IPS-15b (cell line): ENCODE data around the gene POFUT2.
A peak's percentile ranks its signal among the peaks of the same experiment; 100 is the strongest.

Experiments
- H3K27me3 ChIP-seq: one replicate; pipeline ENCODE4 v1.6.1; 2013; ENCODE audit warnings: low read length; ENCODE audit not compliant: control insufficient read depth, insufficient read depth
- H3K36me3 ChIP-seq: one replicate; pipeline ENCODE4 v1.6.1; 2013; ENCODE audit warnings: low read length; ENCODE audit not compliant: control insufficient read depth, insufficient read depth
- H3K4me1 ChIP-seq: one replicate; pipeline ENCODE4 v1.6.1; 2013; ENCODE audit warnings: mild to moderate bottlenecking, low read length; ENCODE audit not compliant: control insufficient read depth, insufficient read depth
- H3K4me3 ChIP-seq: one replicate; pipeline ENCODE4 v1.5.1; 2013; ENCODE audit warnings: low read depth, low read length
- H3K9ac ChIP-seq: one replicate; pipeline ENCODE4 v1.6.1; 2013; ENCODE audit warnings: low read depth, mild to moderate bottlenecking, low read length
- H3K9me3 ChIP-seq: one replicate; pipeline ENCODE4 v1.6.1; 2013; ENCODE audit warnings: mild to moderate bottlenecking, low read length; ENCODE audit not compliant: control insufficient read depth, insufficient read depth

The POFUT2 gene, protein sequence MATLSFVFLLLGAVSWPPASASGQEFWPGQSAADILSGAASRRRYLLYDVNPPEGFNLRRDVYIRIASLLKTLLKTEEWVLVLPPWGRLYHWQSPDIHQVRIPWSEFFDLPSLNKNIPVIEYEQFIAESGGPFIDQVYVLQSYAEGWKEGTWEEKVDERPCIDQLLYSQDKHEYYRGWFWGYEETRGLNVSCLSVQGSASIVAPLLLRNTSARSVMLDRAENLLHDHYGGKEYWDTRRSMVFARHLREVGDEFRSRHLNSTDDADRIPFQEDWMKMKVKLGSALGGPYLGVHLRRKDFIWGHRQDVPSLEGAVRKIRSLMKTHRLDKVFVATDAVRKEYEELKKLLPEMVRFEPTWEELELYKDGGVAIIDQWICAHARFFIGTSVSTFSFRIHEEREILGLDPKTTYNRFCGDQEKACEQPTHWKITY

DNA sequence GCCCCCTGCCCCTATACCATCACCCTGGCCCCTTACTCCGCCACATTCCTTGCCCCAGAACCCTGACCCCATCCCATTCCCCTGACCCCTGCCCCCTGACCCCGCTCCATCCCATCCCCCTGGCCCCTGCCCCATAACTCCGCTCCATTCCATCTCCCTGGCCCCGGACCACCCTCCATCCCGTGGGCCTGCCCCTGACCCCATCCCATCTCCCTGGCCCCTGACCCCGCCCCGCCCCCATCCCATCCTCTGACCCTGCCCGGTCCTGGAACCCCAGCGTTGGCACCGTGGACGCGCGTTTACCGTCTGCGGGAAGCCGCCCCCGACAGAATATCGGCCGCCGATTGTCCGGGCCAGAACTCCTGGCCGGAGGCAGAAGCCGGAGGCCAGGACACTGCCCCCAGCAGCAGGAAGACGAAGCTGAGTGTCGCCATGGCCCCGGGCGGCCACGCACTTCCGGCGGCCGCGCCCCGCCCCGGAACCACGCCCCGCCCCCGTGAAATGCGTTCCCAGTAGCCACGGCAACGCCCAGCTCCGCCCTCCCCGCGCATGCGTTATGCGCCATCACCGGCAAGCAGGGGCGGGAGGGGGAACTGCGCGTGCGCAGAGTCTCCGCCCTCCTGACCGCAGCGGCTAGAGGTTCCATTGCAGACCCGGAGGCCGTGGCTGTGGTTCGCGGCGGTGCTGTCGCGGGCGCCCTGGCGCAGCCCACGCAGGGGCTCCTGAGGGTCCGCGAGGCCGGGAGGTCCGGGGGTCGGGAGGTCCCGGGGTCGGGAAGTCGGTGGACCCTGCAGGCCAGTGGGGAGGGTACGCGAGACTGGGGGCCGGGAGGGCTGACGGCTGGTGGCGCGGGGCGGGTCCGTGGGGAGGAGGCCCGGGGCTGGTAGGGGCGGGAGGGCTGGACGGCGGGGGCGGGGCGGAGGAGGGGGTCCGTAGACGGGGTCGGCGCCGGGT is at the start of gene POFUT2:
Gene POFUT2 (minus strand): TSS at position 458 of the 954 bp plus-strand sequence. CDS start 24 bp downstream, at position 434.
- H3K27me3 ChIP-seq: no peaks in the 10 kb centered on the region

DNA sequence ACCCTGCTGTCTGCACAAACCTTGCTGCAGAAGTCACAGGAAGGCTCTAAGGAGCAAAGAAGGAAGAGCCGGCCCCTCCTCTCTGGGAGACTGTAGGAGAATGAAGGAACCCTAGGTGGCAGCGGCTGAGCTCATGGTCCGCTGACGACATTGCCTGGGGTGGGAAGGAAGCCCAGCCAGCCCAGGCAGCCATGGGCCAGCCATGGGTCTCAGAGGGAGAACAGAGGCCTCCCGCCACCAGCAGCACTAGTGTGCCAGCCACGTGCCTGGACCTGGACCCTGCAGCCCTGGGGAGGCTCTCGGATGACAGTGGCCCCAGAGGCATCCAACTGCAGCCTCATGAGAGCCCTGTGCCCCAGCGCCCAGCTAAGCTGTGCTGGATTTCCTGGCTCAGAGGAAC is 49.2 kb upstream of the POFUT2 start:
- H3K9me3 ChIP-seq: no peaks in the 10 kb centered on the region

More for the DNA sequence above, at the start of gene POFUT2:
- Histone ChIP-seq H3K4me1 (no peaks in the 10 kb centered on the region), H3K9ac (peak within 1 kb of the TSS; percentile 73), H3K36me3 (peaks cover 24% of the 10 kb centered on the region), H3K9me3 (no peaks in the 10 kb centered on the region), H3K4me3 (peak within 1 kb of the TSS; percentile 75)

DNA sequence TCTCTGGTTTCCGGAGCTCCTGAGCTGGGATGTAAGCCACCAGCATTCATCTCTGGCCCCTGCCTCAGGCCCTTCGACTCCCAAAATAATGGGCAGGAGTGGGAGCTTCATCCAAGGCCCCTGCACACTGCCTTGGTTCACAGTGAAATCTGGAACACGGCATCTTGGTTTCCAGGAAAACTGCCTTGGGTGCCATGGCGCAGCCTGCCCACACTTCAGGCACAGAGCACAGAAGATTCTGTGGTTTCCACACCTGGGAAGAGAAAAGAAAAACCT is 48.8 kb upstream of the POFUT2 start:
- no peak overlapping the region for H3K9ac ChIP-seq
- no peak overlapping the region for H3K4me3 ChIP-seq
- no peaks in the 10 kb centered on the region for H3K9me3 ChIP-seq
- H3K4me1 ChIP-seq: no peaks in the 10 kb centered on the region
- H3K27me3 ChIP-seq: no peaks in the 10 kb centered on the region
- no peaks in the 10 kb centered on the region for H3K36me3 ChIP-seq

More for the DNA sequence above, 49.2 kb upstream of the POFUT2 start:
- Histone ChIP-seq H3K36me3 (no peaks in the 10 kb centered on the region), H3K27me3 (no peaks in the 10 kb centered on the region), H3K4me1 (no peaks in the 10 kb centered on the region), H3K4me3 (no peak overlapping the region), H3K9ac (no peak overlapping the region)

DNA sequence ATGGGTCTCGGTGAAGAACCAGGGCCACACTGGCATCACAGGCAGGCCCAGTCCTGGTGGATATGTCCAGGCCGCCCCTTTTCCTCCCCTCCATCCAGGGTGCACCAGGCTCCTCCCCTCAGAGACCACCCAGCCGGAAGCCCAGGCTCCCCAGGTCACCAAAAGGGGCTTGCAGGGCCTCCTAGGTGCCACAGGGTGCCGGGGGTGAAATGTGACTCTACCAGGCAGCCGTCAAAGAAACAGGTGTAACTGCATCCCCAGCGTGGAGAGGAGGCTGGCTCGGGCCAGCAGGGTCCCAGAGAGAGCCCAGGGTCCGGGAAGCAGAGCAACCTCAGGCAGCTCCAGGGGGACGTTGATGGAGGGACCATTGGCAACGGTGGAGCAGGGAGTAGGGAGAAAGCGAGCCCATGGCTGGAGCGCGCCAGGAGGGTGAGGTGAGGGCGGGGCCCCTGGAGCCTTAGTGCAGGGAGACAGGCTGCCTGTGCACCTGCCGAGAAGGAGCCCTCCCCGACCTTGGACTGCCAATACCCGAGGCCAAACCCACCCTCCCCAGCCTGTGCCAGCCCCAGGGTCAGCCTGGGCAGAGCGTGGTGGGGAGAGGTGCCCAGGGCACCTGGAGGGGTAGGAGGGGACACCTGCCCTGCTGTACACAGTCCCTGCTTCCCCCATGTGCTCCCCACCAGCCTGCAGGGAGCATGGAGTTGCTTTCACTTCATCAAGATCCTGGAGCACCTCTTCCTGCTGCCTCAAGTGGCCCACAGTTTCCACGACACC is 48.3 kb upstream of the POFUT2 start:
- Histone ChIP-seq H3K4me1 (no peaks in the 10 kb centered on the region), H3K36me3 (no peaks in the 10 kb centered on the region), H3K4me3 (no peak overlapping the region), H3K9me3 (no peaks in the 10 kb centered on the region), H3K9ac (no peak overlapping the region), H3K27me3 (no peaks in the 10 kb centered on the region)

DNA sequence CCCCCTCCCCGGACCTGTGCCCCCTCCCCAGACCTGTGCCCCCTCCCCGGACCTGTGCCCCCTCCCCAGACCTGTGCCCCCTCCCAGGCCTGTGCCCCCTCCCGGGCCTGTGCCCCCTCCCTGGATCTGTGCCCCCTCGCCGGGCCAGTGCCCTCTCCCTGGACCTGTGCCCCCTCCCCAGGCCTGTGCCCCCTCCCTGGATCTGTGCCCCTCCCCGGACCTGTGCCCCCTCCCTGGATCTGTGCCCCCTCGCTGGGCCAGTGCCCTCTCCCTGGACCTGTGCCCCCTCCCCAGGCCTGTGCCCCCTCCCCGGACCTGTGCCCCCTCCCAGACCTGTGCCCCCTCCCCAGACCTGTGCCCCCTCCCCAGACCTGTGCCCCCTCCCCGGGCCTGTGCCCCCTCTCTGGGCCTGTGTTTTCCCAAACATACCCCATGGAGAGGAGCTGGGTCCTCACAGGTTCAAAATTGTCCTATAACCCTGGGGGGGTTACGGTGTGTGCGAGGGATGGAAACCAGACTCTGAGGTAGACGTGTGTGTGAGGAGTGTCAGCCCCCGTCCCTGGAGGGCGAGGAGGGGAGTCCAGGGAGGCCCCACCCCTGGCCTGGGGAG is 47.6 kb upstream of the POFUT2 start:
- H3K4me1 ChIP-seq: no peaks in the 10 kb centered on the region
- no peaks in the 10 kb centered on the region for H3K36me3 ChIP-seq
- H3K4me3 ChIP-seq: no peak overlapping the region
- H3K9me3 ChIP-seq: no peaks in the 10 kb centered on the region
- no peak overlapping the region for H3K9ac ChIP-seq
- no peaks in the 10 kb centered on the region for H3K27me3 ChIP-seq

DNA sequence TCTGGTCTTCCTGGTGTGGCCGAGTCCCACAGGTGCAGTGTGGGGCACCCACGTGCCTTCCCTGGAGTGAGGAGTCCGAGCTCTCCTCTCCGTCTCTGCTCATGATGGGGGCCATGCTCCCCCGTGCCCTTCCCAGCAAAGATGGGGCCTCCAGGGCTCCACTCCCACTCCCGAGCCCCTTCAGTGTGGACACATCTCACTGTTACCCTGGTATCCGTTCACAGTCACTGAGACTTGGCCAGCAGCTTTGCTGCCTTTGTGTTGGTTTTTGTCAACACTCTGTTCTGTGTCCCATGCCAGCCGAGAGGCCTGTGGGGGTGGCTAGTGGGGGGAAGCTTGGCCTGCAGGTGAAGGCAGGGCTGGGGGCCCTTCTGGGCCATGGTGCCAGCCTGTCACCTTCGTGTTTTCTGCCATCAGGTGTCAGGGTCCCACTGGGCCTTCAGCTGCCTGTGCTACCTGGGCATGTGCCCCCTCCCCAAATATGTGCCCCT is 46.9 kb upstream of the POFUT2 start:
- Histone ChIP-seq H3K9ac (no peak overlapping the region), H3K4me1 (no peaks in the 10 kb centered on the region), H3K27me3 (no peaks in the 10 kb centered on the region), H3K36me3 (no peaks in the 10 kb centered on the region), H3K4me3 (no peak overlapping the region), H3K9me3 (no peaks in the 10 kb centered on the region)

DNA sequence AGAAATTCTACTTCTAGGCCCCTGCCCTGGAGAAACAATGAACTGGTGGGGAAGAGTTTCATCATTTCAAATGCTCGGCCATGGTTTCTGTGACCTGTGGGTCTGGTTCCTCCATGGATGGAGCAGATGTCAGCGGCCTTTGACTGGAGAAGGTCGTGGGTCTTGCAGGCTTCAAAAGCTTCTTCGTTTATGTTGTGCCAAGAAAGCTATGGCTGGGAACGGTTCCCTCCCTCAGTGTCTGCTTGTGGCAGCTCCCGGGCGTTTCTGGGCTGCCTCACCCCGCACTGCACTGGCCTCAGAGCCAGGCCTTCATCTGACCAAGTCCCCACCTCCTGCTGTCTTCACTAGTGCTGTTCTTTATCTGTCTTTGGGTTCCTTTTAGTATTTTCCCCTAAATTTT is 46.4 kb upstream of the POFUT2 start:
- H3K27me3 ChIP-seq: no peaks in the 10 kb centered on the region
- H3K9me3 ChIP-seq: no peaks in the 10 kb centered on the region
- H3K9ac ChIP-seq: no peak overlapping the region
- no peak overlapping the region for H3K4me3 ChIP-seq
- no peaks in the 10 kb centered on the region for H3K36me3 ChIP-seq
- no peaks in the 10 kb centered on the region for H3K4me1 ChIP-seq

DNA sequence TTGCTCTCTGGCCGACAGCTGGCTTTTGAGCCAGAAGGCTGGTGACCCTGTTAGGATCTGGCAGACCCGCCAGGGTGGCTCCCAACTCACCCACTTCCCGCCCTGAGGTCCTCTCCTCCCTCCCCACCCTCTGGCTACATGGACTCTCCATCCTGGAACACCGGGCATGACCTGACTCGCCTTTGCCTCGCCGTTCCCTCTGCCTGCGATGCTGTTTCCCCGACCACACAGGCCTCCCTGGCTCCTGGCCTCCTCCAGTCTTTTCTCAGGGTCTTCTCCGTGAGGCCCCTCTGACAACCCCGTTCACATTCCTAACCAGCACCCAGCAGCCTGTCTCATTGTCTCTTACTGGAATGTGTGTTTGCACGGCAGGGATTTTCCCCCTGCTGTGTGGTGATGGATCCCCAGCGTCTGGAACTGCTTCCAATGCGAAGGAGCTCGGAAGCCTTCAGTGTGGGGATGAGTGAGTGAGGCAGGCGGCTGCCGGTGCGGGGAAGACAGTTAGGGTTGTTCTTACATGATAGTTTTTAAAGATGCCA is 46.0 kb upstream of the POFUT2 start:
- Histone ChIP-seq H3K36me3 (no peaks in the 10 kb centered on the region), H3K9me3 (no peaks in the 10 kb centered on the region), H3K27me3 (no peaks in the 10 kb centered on the region), H3K4me1 (no peaks in the 10 kb centered on the region), H3K4me3 (no peak overlapping the region), H3K9ac (no peak overlapping the region)

DNA sequence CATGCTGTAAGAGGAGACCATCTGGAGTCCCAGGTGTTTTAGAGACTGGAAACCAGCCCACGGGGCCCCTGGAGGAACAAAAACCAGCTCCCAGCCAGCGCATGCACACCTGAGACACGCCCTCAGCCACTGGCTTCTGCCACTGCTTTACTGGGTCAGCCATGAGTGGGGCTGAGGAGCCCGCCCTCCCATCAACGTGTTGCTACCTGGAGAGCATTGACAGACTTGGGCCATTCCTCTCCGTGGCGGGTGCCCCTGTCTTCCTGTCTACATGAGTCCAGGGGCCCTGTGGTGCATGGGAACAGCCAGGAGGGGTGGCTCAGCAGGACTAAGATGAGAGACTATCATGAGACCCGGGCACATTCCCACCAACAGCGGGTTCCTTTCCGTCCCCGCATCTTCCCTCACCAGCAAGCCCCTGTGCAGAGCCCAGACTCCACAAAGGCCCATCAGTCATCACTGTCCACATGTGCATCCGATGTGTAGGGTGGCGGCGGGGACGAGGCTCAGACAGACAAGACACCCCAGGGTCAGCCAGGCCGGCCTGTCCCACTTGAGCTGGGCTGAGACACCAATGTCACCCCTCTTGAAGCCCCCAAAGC is 45.4 kb upstream of the POFUT2 start:
- no peaks in the 10 kb centered on the region for H3K4me1 ChIP-seq
- H3K36me3 ChIP-seq: no peaks in the 10 kb centered on the region
- H3K9me3 ChIP-seq: no peaks in the 10 kb centered on the region
- no peak overlapping the region for H3K9ac ChIP-seq
- H3K4me3 ChIP-seq: no peak overlapping the region
- no peaks in the 10 kb centered on the region for H3K27me3 ChIP-seq

DNA sequence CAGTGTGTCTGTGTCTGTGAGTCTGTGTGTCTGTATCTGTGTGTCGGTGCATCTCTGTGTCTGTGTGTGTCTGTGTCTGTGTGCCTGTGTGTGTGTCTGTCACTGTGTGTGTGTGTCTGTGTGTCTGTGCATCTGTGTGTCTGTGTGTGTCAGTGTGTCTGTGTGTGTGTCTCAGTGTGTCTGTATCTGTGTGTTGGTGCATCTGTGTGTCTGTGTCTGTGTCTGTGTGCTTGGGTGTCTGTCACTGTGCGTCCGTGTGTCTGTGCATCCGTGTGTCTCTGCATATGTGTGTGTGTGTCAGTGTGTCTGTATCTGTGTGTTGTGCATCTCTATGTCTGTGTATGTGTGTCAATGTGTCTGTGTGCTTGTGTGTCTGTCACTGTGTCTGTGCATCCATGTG is 44.7 kb upstream of the POFUT2 start:
- Histone ChIP-seq H3K4me3 (no peak overlapping the region), H3K4me1 (no peaks in the 10 kb centered on the region)

More for the DNA sequence above, 44.7 kb upstream of the POFUT2 start:
- Histone ChIP-seq H3K9me3 (no peaks in the 10 kb centered on the region), H3K9ac (no peak overlapping the region), H3K27me3 (no peaks in the 10 kb centered on the region), H3K36me3 (no peaks in the 10 kb centered on the region)
